ENCODE measurements around the gene BST1. TPM values are rescaled to one million over a fixed set of nuclear protein-coding genes. Genes with fewer than 3 reads are reported as not detected.
A peak's percentile ranks its signal among the peaks of the same experiment; 100 is the strongest.

The BST1 gene
- total RNA-seq, 1 experiment from 2014 or later, result 0.41 TPM

DNA sequence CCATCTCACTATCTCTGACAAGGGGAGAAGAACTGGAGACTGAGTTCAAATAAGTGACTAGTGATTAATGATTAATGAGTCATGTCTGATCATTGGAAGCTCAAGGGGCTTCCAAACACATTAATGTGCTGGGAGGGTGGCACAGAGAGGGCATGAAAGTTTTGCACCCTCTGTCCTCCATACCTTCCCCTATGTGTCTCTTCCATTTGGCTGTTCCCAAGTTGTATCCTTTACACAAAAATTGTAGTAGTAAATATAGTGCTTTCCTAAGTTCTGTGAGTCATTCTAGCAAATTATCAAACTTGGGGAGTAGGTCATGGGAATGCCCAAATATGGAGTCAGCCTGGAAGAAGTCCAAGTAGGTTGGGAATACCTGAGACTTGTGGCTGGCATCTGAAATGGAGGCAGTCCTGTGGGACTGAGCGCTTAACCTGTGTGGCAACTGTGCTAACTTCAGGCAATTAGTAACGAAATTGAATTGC is 25.3 kb upstream of the BST1 start:
- Mint-ChIP-seq H3K27ac (ENCODE audit: unreplicated experiment) (no peak overlapping the region), H3K4me1 (ENCODE audit: low read depth, unreplicated experiment) (peaks cover 15% of the 10 kb centered on the region), H3K36me3 (ENCODE audit: insufficient read depth, unreplicated experiment) (peaks cover 13% of the 10 kb centered on the region), H3K9me3 (ENCODE audit: unreplicated experiment) (no peaks in the 10 kb centered on the region), H3K27me3 (ENCODE audit: insufficient read depth, unreplicated experiment) (no peaks in the 10 kb centered on the region), H3K4me3 (ENCODE audit: unreplicated experiment) (no peak overlapping the region)
- Histone ChIP-seq H3K4me1 (peaks cover 20% of the 10 kb centered on the region), H3K9me3 (no peaks in the 10 kb centered on the region), H3K36me3 (ENCODE audit: control insufficient read depth, insufficient read depth, low read length) (no peaks in the 10 kb centered on the region), H3K4me3 (ENCODE audit: low read depth, low read length) (no peak overlapping the region), H3K27me3 (replicated peaks; ENCODE audit: control insufficient read depth, insufficient read depth, low read length) (no peaks in the 10 kb centered on the region)
- ChIA-PET CTCF (no interaction called here), POLR2A (no interaction called here)
- intact Hi-C loops (cut with micrococcal nuclease; ENCODE audit: unreplicated experiment), result no loop called here
- TF ChIP-seq, protein P1, sequence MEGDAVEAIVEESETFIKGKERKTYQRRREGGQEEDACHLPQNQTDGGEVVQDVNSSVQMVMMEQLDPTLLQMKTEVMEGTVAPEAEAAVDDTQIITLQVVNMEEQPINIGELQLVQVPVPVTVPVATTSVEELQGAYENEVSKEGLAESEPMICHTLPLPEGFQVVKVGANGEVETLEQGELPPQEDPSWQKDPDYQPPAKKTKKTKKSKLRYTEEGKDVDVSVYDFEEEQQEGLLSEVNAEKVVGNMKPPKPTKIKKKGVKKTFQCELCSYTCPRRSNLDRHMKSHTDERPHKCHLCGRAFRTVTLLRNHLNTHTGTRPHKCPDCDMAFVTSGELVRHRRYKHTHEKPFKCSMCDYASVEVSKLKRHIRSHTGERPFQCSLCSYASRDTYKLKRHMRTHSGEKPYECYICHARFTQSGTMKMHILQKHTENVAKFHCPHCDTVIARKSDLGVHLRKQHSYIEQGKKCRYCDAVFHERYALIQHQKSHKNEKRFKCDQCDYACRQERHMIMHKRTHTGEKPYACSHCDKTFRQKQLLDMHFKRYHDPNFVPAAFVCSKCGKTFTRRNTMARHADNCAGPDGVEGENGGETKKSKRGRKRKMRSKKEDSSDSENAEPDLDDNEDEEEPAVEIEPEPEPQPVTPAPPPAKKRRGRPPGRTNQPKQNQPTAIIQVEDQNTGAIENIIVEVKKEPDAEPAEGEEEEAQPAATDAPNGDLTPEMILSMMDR (IDR thresholded peaks at IDR 0.05; ENCODE audit: insufficient read depth in 1 of 2, low read depth in 1 of 2, low read length in 1 of 2, severe bottlenecking in 1 of 2, unreplicated experiment in 1 of 2), result no peak
- peak in 1 of 2 experiments; percentile 48 for DNase-seq
- BruUV-seq (replicated peaks), result no TSS peak

DNA sequence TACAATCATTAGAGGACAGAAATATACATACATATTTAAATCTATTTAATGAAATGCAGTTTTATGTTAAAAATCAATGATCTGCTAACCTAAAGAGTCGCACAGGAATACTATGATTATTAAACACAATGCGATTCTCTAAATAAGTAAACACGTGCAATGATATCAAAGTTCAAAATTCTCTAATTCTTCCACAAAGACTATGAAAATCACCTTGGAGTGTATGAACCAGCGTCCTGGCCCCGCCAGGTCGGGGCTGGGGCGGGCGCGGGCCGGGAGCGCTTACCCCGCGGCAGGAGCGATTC is 21.8 kb upstream of the BST1 start:
- intact Hi-C loops (cut with micrococcal nuclease; ENCODE audit: unreplicated experiment), result loop anchor here (1.0 kb wide), 2 partner anchors 26 to 202 kb away; partner anchors contain the start of gene FBXL5
- POLR2A ChIA-PET, result interaction anchor here (0.5 to 2.0 kb wide), 8 partner anchors 9 to 152 kb away, joined by 3 to 6 read pairs (median 3); partner anchors contain the start of gene FBXL5
- H3K4me3 Mint-ChIP-seq (ENCODE audit: unreplicated experiment), result peak overlapping the region; percentile 95

DNA sequence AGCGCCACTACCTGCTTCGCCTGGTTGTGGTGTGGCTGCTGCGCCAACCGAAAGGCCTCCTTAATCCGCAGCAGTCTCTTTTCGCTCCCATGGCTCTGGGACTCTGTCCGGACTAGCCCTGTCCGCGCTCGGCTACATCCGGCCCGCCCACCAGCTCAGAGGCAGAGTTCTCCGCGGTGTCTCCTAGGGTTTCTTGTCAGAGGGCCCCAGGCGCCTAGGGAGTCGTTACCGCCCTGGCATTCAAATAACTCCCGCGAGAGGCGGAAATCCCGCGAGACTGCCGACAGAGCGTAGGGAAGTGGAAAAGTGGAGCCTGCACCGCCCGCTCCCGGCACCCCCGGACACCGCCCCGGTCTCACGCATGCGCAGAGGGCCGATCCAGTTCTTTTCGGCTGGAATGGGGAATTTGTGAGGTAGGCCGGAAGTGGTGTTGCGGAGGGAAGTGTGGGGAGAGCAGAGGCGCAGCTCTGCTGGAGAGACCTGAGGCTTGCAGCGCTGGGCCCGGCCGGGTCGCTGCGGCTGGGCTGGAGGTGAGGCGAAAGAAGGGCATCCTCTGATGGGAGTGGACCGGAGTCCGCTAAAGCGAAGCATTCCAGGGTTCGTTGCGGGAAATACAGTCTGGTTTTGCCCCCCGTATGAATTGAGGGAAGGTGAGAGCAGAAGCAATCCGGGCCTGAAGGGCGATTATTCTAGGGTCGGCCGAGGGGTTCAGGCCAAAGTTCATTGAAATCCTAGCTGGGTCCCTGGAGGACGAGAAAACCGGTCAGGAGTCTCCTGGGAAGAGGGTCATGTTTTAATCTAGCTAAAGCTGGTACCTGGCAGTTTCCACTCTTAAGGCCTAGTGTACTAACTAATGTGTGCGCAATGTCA is 21.3 kb upstream of the BST1 start, which contains the start of gene FAM200B:
Gene FAM200B, plus strand, starts transcription at position 456 of the 870 bp plus-strand sequence. CDS start 5,151 bp downstream, outside the sequence.
- H3K4me1 ChIP-seq, result peaks cover 36% of the 10 kb centered on the region
- Mint-ChIP-seq H3K4me3 (ENCODE audit: unreplicated experiment) (peak within 1 kb of the TSS; percentile 95), H3K36me3 (ENCODE audit: insufficient read depth, unreplicated experiment) (peaks cover 19% of the 10 kb centered on the region), H3K27me3 (ENCODE audit: insufficient read depth, unreplicated experiment) (no peaks in the 10 kb centered on the region), H3K4me1 (ENCODE audit: low read depth, unreplicated experiment) (peaks cover 36% of the 10 kb centered on the region), H3K27ac (ENCODE audit: unreplicated experiment) (peak within 1 kb of the TSS; percentile 97), H3K9me3 (ENCODE audit: unreplicated experiment) (no peaks in the 10 kb centered on the region)
- peak within 1 kb of the TSS; percentile 72 for H3K4me3 ChIP-seq (ENCODE audit: low read depth, low read length)
- H3K9me3 ChIP-seq, result no peaks in the 10 kb centered on the region
- TSS peak; percentile 74 for BruUV-seq (replicated peaks)
- CTCF ChIA-PET, result interaction anchor here (0.9 to 1.1 kb wide), 4 partner anchors 9 to 202 kb away, joined by 3 to 5 read pairs (median 3); no protein-coding TSS in a partner anchor
- DNase-seq, result peak; percentile 99 to 100
- POLR2A ChIA-PET, result interaction anchor here (0.5 to 2.0 kb wide), 9 partner anchors 9 to 202 kb away, joined by 3 to 6 read pairs (median 3); partner anchors contain the start of gene FBXL5
- intact Hi-C loops (cut with micrococcal nuclease; ENCODE audit: unreplicated experiment), result loop anchor here (1.0 kb wide), 2 partner anchors 26 to 202 kb away; partner anchors contain the start of gene FBXL5
- TF ChIP-seq, protein P1 (IDR thresholded peaks at IDR 0.05; ENCODE audit: insufficient read depth in 1 of 2, low read depth in 1 of 2, low read length in 1 of 2, severe bottlenecking in 1 of 2, unreplicated experiment in 1 of 2), result no peak
- H3K36me3 ChIP-seq (ENCODE audit: control insufficient read depth, insufficient read depth, low read length), result no peaks in the 10 kb centered on the region
- H3K27me3 ChIP-seq (replicated peaks; ENCODE audit: control insufficient read depth, insufficient read depth, low read length), result no peaks in the 10 kb centered on the region

More for the DNA sequence above, 21.8 kb upstream of the BST1 start:
- Histone ChIP-seq H3K9me3 (no peaks in the 10 kb centered on the region), H3K4me1 (peaks cover 40% of the 10 kb centered on the region), H3K4me3 (ENCODE audit: low read depth, low read length) (peak overlapping the region; percentile 72), H3K27me3 (replicated peaks; ENCODE audit: control insufficient read depth, insufficient read depth, low read length) (no peaks in the 10 kb centered on the region), H3K36me3 (ENCODE audit: control insufficient read depth, insufficient read depth, low read length) (no peaks in the 10 kb centered on the region)
- CTCF ChIA-PET, result interaction anchor here (0.9 to 1.0 kb wide), 2 partner anchors 27 to 56 kb away, joined by 3 read pairs; no protein-coding TSS in a partner anchor
- Mint-ChIP-seq H3K9me3 (ENCODE audit: unreplicated experiment) (no peaks in the 10 kb centered on the region), H3K36me3 (ENCODE audit: insufficient read depth, unreplicated experiment) (peaks cover 13% of the 10 kb centered on the region), H3K4me1 (ENCODE audit: low read depth, unreplicated experiment) (peaks cover 36% of the 10 kb centered on the region), H3K27me3 (ENCODE audit: insufficient read depth, unreplicated experiment) (no peaks in the 10 kb centered on the region), H3K27ac (ENCODE audit: unreplicated experiment) (peak overlapping the region; percentile 97)
- TSS peak; percentile 56 for BruUV-seq (replicated peaks)
- TF ChIP-seq, protein P1 (IDR thresholded peaks at IDR 0.05; ENCODE audit: insufficient read depth in 1 of 2, low read depth in 1 of 2, low read length in 1 of 2, severe bottlenecking in 1 of 2, unreplicated experiment in 1 of 2), result no peak
- no peak for DNase-seq
